Activated CD8-positive, alpha-beta memory T cell treated with anti-CD3 and anti-CD28 coated beads, Interleukin-2, amount 50 U/mL, for 1 hour (primary cell): Measurements from ENCODE around the gene NBPF11.
A peak's percentile ranks its signal among the peaks of the same experiment; 100 is the strongest.
"Not testable (repeated sequence)": the region's sequence is repeated elsewhere in the genome, so short reads cannot be mapped to it uniquely, and the experiment has no call there.

ENCODE experiments used
- DNase-seq: peaks from one replicate; pipeline ENCODE4 v3.0.0-alpha.2; 2020; ENCODE audit errors: extremely low read depth

The NBPF11 gene, protein sequence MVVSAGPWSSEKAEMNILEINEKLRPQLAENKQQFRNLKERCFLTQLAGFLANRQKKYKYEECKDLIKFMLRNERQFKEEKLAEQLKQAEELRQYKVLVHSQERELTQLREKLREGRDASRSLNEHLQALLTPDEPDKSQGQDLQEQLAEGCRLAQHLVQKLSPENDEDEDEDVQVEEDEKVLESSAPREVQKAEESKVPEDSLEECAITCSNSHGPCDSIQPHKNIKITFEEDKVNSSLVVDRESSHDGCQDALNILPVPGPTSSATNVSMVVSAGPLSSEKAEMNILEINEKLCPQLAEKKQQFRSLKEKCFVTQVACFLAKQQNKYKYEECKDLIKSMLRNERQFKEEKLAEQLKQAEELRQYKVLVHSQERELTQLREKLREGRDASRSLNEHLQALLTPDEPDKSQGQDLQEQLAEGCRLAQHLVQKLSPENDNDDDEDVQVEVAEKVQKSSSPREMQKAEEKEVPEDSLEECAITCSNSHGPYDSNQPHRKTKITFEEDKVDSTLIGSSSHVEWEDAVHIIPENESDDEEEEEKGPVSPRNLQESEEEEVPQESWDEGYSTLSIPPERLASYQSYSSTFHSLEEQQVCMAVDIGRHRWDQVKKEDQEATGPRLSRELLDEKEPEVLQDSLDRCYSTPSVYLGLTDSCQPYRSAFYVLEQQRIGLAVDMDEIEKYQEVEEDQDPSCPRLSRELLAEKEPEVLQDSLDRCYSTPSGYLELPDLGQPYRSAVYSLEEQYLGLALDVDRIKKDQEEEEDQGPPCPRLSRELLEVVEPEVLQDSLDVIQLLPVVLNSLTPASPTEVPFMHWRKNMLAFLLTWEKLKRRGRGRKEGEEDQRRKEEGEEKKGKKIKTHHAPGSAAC

GRCh38 chr1:148151911-148152656, at the start of gene NBPF11:
Gene NBPF11 (minus strand): TSS chr1:148152281. CDS start chr1:148127003, 25,278 bp downstream.
- peak; percentile 38 for DNase-seq

- not testable (repeated sequence) for DNase-seq
Measured at GRCh38 chr1:148197396-148197795, 45.3 kb upstream of the NBPF11 start.

- DNase-seq, result not testable (repeated sequence)
Measured at GRCh38 chr1:148196949-148197348, 44.9 kb upstream of the NBPF11 start.

GRCh38 chr1:148195115-148195514, 43.0 kb upstream of the NBPF11 start:
- DNase-seq, result not testable (repeated sequence)

- not testable (repeated sequence) for DNase-seq
Measured at GRCh38 chr1:148188768-148189167, 36.7 kb upstream of the NBPF11 start.

- not testable (repeated sequence) for DNase-seq
Measured at GRCh38 chr1:148178682-148179081, 26.6 kb upstream of the NBPF11 start.

GRCh38 chr1:148175414-148175813, 23.3 kb upstream of the NBPF11 start:
- DNase-seq, result not testable (repeated sequence)

GRCh38 chr1:148171995-148172394, 19.9 kb upstream of the NBPF11 start:
- DNase-seq, result not testable (repeated sequence)

DNA sequence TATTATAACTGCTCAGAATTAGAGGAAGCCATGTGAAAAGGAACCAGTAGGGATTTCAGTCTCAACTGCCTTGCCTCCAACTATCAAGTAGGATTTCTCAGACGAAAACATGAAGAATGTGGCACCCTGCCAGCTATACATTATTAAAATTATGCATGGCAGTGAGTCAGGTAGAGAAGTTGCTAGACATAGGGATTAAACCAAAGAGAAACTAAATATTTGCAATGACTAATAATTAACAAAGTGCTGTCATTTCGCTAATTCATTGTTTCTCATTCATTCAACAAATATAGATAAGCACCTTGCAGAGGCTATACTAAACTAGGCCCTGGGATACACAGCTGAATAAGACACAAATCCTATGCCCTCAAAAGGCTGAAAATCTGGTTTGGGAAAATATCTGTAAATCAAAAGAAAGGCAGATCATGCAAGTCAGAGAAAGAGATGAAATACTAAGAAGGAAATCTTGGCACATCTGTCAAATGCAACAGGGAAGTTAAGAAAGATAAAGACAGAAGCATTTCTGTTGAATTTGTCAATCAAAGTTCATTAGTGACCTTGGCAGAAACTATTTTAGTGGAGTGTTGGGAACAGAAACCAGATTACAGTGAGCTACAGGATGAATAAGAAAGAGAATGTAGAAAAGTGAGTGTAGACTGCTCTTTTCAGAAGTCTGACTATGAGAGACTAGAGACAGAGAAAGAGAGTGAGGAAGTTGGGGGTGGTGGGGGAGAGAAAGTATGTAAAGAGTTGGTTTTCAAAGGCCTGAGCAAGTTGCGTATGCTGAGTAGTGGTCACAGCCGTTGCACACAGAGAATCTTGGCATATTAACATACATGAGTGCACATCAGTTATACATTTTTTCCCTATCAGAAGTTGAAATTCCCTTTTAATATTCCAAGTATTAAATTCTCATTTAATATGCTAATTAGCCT, 14.7 kb upstream of the NBPF11 start:
- no peak for DNase-seq

- DNase-seq, result no peak
Measured at GRCh38 chr1:148162363-148162762, 10.3 kb upstream of the NBPF11 start.

- no peak for DNase-seq
Measured at GRCh38 chr1:148161053-148161901, 9.2 kb upstream of the NBPF11 start.

DNA sequence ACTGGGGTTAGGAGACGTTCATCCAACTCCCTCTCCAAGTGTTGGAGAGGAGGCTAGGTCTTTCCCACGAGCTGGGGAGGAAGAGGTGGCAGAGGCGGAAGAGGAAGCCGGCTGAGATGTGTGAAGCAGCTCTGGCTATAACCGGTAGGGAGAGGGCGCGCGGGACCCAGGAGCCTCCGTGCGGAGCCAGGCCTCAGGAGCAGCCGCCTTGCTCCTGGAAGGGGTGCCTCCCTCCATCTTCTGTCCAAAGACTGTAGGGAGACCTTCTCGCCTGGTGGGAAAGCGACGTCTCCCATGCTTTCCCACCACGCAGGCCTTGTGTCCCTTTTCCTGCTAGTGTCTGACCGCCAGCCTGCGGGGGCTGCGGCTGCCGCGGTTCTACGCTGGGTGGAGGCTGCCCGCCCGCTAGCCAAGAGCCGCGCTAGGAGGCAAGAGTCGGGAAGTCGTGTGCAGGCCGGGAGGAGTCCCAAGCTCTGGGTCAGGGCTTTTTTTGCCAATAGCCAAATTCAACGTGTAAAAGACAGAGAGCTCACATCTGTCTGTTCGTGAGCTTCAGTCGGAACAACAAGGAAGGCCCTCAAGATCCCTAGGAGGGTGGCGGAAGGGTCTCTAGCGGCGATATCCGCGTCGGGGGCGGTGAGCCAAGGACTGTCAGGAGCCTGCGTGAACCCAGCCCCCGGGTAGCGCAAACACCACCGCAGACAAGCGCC, 8.4 kb upstream of the NBPF11 start:
- DNase-seq, result no peak

DNA sequence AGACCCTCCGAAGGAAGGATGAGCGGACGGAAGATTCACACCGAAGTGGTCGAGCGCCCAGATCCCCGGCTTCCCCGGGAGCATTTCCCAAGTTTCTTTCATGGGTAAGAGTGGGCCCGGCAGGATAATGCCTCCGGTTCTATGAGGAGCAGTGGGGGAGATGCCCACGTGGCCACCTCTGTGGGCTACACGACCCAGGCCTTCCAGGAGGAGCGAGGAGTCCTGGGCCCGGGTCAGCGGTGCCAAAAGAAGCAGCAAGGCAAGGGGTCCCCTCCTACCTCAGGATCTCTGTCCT, 7.9 kb upstream of the NBPF11 start:
- no peak for DNase-seq

DNA sequence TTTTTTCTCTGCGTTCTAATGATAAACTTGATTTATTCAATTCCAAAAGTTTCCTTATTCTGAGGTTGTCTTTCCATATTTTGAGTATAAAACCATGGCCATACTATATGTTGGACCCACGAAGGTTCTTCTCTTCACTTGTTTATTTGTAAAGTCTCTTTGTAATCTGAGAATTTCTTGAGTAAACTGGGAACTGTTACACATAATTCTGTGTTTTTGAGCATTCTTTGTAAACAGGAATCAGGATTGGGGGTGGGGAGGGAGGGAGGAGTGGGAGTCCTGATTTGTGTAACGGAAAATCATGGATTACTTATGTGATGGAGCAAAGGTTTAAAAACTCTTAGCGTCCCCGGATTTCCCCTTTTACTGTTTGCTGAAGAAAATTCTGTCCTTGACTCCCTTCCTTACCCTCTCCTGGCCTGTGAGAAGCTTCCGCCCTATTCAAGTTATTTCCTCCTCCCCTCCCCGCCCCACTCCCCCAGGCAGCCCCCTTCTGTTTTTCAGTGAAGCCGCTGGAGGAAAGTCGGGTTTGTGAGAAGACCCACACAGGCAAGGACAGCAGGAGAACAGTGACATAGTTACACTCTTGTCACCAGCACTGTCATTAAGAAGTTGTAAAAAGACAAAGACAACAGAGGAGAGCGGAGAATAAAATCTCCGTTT, 6.4 kb upstream of the NBPF11 start:
- no peak for DNase-seq

GRCh38 chr1:148157803-148158202, 5.7 kb upstream of the NBPF11 start:
- DNase-seq, result not testable (repeated sequence)

DNA sequence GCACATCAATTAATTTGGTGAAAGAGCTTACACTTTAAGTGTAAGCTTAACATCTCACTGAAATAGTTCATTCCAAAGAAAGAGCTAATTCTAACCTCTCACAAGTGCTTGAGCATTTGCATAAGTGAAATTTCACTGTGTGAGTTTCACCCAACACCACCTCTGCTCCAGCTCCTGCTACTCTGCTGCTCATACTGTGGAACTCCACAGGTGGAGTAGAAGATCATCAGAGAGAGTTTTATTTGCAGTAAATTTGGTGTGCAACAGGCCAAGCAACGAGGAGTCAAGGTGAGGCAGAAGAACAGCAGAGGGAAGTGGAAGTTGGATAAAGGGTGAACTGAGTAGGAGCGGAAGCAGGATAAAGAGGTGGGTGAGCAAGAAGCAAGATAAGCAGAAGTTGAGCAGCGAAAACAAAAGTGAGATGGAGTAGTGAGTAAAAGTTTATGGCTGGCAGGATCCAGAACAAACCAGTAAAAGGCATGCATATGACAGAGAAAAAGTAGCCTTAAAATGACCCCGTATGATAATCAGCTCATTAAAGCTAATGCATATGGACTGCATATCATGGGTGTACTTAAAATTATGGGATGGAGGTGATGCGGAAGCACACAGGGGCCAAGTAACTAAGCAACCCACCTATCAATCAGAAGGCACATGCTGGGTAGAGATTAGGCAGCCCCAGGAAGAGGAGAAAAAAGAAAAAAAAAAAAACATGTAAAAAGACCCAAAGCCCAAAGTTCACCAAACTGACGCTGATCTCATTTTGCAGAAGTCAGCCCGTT, 3.6 kb upstream of the NBPF11 start:
- DNase-seq, result not testable (repeated sequence)

GRCh38 chr1:148152795-148153194, 714 bp upstream of the NBPF11 start:
- DNase-seq, result not testable (repeated sequence)

GRCh38 chr1:148151371-148151819, 686 bp downstream of the NBPF11 start:
- DNase-seq, result not testable (repeated sequence)
